GM12878 (cell line): ENCODE measurements around the gene ATP6V1G3. TPM values are rescaled to one million over a fixed set of nuclear protein-coding genes. Genes with fewer than 3 reads are reported as not detected.

ENCODE experiments used
- ATAC-seq: fragments of 200-7000 bp; cut with Tn5 transposase; 3 replicates; pipeline ENCODE4 v1.9.1; 2020; ENCODE audit warnings: mild to moderate bottlenecking, moderate library complexity
- BruUV-seq: library from RNA; stranded (reverse); fragments of 400-500 nt; replicated peaks from 2 replicates; lab custom pipeline; 2021; lab: Mats Ljungman, UMichigan
- CTCF ChIA-PET: fragments of 300-600 bp; sonication (Branson Sonifier 250); formaldehyde crosslinking; extraction: SDS; loops from one replicate; lab custom pipeline; 2021; ENCODE audit warnings: inconsistent platforms; lab: Yijun Ruan, JAX
- POLR2A ChIA-PET: fragments of 350-600 bp; formaldehyde crosslinking; extraction: SDS; loops from one replicate; lab custom pipeline; 2021; ENCODE audit warnings: inconsistent platforms; lab: Charles Lee
- RAD21 ChIA-PET: fragments of 300-600 bp; sonication (Branson Sonifier 250); formaldehyde crosslinking; loops from one replicate; lab custom pipeline; 2023; ENCODE audit warnings: antibody characterized with exemption; ENCODE audit not compliant: unreplicated experiment; lab: Charles Lee
- SMC1A ChIA-PET: fragments of 300-600 bp; sonication (Branson Sonifier 250); formaldehyde crosslinking; loops from one replicate; lab custom pipeline; 2023; ENCODE audit not compliant: unreplicated experiment, uncharacterized antibody; lab: Charles Lee
- DNase-seq: peaks from one replicate; pipeline ENCODE4 v3.0.0-alpha.2; 2011; ENCODE audit warnings: low read depth, low spot score
- FAIRE-seq: peaks from 3 replicates; lab custom pipeline; 2011; peaks lifted over from hg19 to GRCh38; lab: Jason Lieb, UNC
- H2AFZ ChIP-seq: 2 replicates; pipeline ENCODE4 v1.6.0; 2011; ENCODE audit warnings: low read depth, low read length, control low read depth; ENCODE audit not compliant: control insufficient read depth
- H3K27ac ChIP-seq: 2 replicates; pipeline ENCODE4 v1.5.1; 2011; ENCODE audit warnings: control low read depth; ENCODE audit not compliant: control insufficient read depth, insufficient read depth
- H3K27me3 ChIP-seq, 2 experiments: replicated peaks in 1 of 2; 2 replicates each; pipeline versions ENCODE4 v1.6.0 to v1.6.1; 2011; ENCODE audit warnings: low read length in 1 of 2; ENCODE audit not compliant: control insufficient read depth in 2 of 2, insufficient read depth in 2 of 2
- H3K36me3 ChIP-seq, 2 experiments: 2 replicates each; pipeline ENCODE4 v1.5.1; 2011; ENCODE audit warnings: low read length in 1 of 2; ENCODE audit not compliant: control insufficient read depth in 2 of 2, insufficient read depth in 2 of 2
- H3K4me1 ChIP-seq: 2 replicates; pipeline ENCODE4 v1.6.1; 2011; ENCODE audit warnings: mild to moderate bottlenecking, low read length, moderate library complexity, mixed read lengths; ENCODE audit not compliant: control insufficient read depth, insufficient read depth
- H3K4me2 ChIP-seq: 2 replicates; pipeline ENCODE4 v1.6.0; 2011; ENCODE audit warnings: control low read depth; ENCODE audit not compliant: control insufficient read depth, insufficient read depth
- H3K4me3 ChIP-seq: fragments of 200-600 bp; sonication (generic); 2 replicates; pipeline ENCODE4 v1.5.1; 2016
- H3K79me2 ChIP-seq: 2 replicates; pipeline ENCODE4 v1.6.0; 2011; ENCODE audit warnings: low read length; ENCODE audit not compliant: control insufficient read depth, insufficient read depth
- H3K9ac ChIP-seq: 2 replicates; pipeline ENCODE4 v1.8.0; 2011; ENCODE audit warnings: low read length, control low read depth, mixed read lengths; ENCODE audit not compliant: control insufficient read depth, insufficient read depth
- H3K9me3 ChIP-seq: replicated peaks from 3 replicates; pipeline ENCODE4 v1.5.1; 2011; ENCODE audit warnings: mild to moderate bottlenecking, low read length; ENCODE audit not compliant: control insufficient read depth, insufficient read depth
- H4K20me1 ChIP-seq: 2 replicates; pipeline ENCODE4 v1.6.0; 2011; ENCODE audit not compliant: control insufficient read depth, insufficient read depth
- JUNB ChIP-seq: IDR thresholded peaks from 2 replicates; pipeline ENCODE4 v1.6.1; 2016; ENCODE audit warnings: antibody characterized with exemption, mild to moderate bottlenecking
- KLF5 ChIP-seq: fragments of 450-650 bp; IDR thresholded peaks from 2 replicates; pipeline ENCODE4 v1.6.1; 2014; ENCODE audit warnings: mild to moderate bottlenecking; ENCODE audit not compliant: partially characterized antibody
- NFXL1 ChIP-seq: fragments of 450-650 bp; IDR thresholded peaks from 2 replicates; pipeline ENCODE4 v1.6.1; 2017; ENCODE audit warnings: antibody characterized with exemption, mild to moderate bottlenecking, borderline replicate concordance
- POLR2A ChIP-seq: IDR thresholded peaks from 2 replicates; pipeline ENCODE4 v1.6.1; 2011; ENCODE audit warnings: low read depth, mild to moderate bottlenecking, low read length
- SMC3 ChIP-seq: IDR thresholded peaks from 2 replicates; pipeline ENCODE4 v1.6.1; 2011; ENCODE audit warnings: low read length, improper control_type of control experiment, borderline replicate concordance
- SUZ12 ChIP-seq: fragments of 200-600 bp; sonication (generic); IDR thresholded peaks from one replicate; pipeline ENCODE4 v1.6.1; 2018; ENCODE audit warnings: antibody characterized with exemption, mild to moderate bottlenecking; ENCODE audit not compliant: unreplicated experiment
- WGBS: methylation state at CpG from one replicate; pipeline ENCODE4 v1.1.6; 2016; ENCODE audit warnings: low lambda C conversion rate; ENCODE audit not compliant: insufficient replicate concordance, insufficient coverage; ENCODE audit errors: missing lambda C conversion rate; 5-methylcytosine and 5-hydroxymethylcytosine counted together
- in situ Hi-C: fragments of 300-500 bp; cut with MboI; formaldehyde crosslinking; loops from 9 replicates; pipeline ENCODE4 v1.14.3; 2018; ENCODE audit warnings: mixed read lengths
- intact Hi-C: fragments of 100-400 bp; cut with micrococcal nuclease; formaldehyde crosslinking; loops from one replicate; pipeline ENCODE4 v1.14.2; 2022; ENCODE audit not compliant: unreplicated experiment
- polyA plus RNA-seq, 11 experiments: library from polyadenylated mRNA; depleted of rRNA in 4 of 11; unstranded in 6 of 11; stranded (reverse) in 5 of 11; fragments of >200 nt; fragmentation: Nextera tagmentation in 4 of 11; fragmentation: Illumina TruSeq in 1 of 11; extraction: Ambion mirVana in 4 of 11; extraction: Trizol in 1 of 11; gene quantifications; 1 replicate in 1 of 11; 2 replicates in 10 of 11; pipeline versions ENCODE4 v1.2.1 to v1.2.3, GENCODE V29; 2011 to 2016; ENCODE audit warnings: inconsistent platforms in 2 of 11, missing spikeins in 2 of 11, low read depth in 1 of 11
- total RNA-seq, 4 experiments: library from RNA; depleted of rRNA in 3 of 4; stranded (reverse); fragments of >200 nt in 3 of 4; fragmentation: Illumina TruSeq in 1 of 4; extraction: Trizol in 1 of 4; gene quantifications; 2 replicates each; pipeline versions ENCODE4 v1.2.1 to v1.2.3, GENCODE V29; 2013 to 2021
- TF ChIP-seq, protein P1 (sequence below): fragments of 450-650 bp; IDR thresholded peaks from 2 replicates; pipeline ENCODE4 v1.6.1; 2017; ENCODE audit warnings: mild to moderate bottlenecking, moderate library complexity

The ATP6V1G3 gene
- total and polyA plus RNA-seq, 10 of the 15 experiments (the other 5 are each of a cell fraction or from before 2014, with no cell fraction given), result 0.22 TPM; not detected in 9

DNA sequence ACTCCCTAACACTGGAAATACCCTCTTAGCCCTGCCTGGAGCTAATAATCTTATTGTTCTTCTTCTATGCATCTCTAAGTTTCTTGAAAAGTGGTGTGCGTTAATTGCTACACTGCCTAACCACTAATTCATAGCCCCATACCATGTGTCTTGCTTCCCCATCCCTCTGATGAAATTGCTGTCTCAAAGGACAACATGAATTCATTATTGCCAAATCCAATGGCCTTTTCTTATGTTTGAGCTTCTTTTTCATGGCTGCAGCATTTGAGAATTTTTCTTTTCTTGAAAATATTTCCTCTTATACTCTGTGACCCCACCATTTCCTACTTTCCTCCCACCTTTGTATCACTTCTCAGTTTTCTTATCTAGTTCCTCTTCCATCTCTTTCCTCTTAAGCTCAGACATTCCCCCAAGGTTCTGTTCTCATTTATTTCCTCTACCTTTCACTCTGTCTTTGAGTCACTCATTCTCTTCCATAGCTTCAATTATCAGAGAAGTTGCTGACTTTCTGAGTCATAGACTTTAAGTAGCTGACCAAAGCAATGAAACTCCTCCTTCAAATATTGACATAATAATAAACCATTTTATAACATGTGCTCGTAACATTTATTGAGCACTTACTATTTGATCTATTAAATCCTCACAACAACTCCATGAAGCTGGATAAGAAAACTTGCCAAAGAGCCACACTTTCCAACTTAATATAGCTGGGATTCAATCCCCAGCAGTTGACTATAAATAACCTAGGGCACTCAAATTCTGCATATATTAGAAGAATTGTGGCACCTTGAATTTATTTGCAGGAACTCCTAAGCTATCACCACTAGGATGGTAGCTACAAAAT, 35.5 kb upstream of the ATP6V1G3 start (continued):
- TF ChIP-seq, protein P1, sequence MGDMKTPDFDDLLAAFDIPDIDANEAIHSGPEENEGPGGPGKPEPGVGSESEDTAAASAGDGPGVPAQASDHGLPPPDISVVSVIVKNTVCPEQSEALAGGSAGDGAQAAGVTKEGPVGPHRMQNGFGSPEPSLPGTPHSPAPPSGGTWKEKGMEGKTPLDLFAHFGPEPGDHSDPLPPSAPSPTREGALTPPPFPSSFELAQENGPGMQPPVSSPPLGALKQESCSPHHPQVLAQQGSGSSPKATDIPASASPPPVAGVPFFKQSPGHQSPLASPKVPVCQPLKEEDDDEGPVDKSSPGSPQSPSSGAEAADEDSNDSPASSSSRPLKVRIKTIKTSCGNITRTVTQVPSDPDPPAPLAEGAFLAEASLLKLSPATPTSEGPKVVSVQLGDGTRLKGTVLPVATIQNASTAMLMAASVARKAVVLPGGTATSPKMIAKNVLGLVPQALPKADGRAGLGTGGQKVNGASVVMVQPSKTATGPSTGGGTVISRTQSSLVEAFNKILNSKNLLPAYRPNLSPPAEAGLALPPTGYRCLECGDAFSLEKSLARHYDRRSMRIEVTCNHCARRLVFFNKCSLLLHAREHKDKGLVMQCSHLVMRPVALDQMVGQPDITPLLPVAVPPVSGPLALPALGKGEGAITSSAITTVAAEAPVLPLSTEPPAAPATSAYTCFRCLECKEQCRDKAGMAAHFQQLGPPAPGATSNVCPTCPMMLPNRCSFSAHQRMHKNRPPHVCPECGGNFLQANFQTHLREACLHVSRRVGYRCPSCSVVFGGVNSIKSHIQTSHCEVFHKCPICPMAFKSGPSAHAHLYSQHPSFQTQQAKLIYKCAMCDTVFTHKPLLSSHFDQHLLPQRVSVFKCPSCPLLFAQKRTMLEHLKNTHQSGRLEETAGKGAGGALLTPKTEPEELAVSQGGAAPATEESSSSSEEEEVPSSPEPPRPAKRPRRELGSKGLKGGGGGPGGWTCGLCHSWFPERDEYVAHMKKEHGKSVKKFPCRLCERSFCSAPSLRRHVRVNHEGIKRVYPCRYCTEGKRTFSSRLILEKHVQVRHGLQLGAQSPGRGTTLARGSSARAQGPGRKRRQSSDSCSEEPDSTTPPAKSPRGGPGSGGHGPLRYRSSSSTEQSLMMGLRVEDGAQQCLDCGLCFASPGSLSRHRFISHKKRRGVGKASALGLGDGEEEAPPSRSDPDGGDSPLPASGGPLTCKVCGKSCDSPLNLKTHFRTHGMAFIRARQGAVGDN, result no peak

GRCh38 chr1:198575292-198575691, 34.8 kb upstream of the ATP6V1G3 start:
- Histone ChIP-seq H3K4me3 (no peak overlapping the region), H4K20me1 (no peaks in the 10 kb centered on the region), H3K79me2 (no peaks in the 10 kb centered on the region), H3K36me3 (no peaks in the 10 kb centered on the region), H3K9me3 (no peaks in the 10 kb centered on the region), H3K4me1 (peaks cover 12% of the 10 kb centered on the region), H3K9ac (no peak overlapping the region), H2AFZ (no peak overlapping the region), H3K27me3 (no peaks in the 10 kb centered on the region), H3K4me2 (no peak overlapping the region), H3K27ac (no peak overlapping the region)
- CTCF ChIA-PET, result interaction anchor here (0.8 to 1.8 kb wide), 7 partner anchors 7 to 46 kb away, joined by 3 to 6 read pairs (median 3); no protein-coding TSS in a partner anchor
- intact Hi-C loops, result no loop called here
- FAIRE-seq (no peak), DNase-seq (no peak), ATAC-seq (peak; percentile 40; the same call in 2 of the 3 replicates)
- in situ Hi-C loops, result no loop called here
- RAD21 ChIA-PET, result interaction anchor here (0.8 to 2.4 kb wide), 7 partner anchors 18 to 109 kb away, joined by 4 to 12 read pairs (median 5); no protein-coding TSS in a partner anchor
- WGBS, result 93% methylated on average over 1 of the region's 1 CpG
- no TSS peak for BruUV-seq
- TF ChIP-seq SUZ12 (no peak), KLF5 (no peak), POLR2A (no peak), NFXL1 (no peak), SMC3 (no peak), JUNB (peak; percentile 15; the same call in 1 of the 2 replicates)
- POLR2A ChIA-PET, result interaction anchor here (1.0 to 1.4 kb wide), 2 partner anchors 21 to 46 kb away, joined by 3 to 4 read pairs; no protein-coding TSS in a partner anchor
- SMC1A ChIA-PET, result interaction anchor here (0.8 to 3.0 kb wide), 20 partner anchors 8 to 118 kb away, joined by 3 to 18 read pairs (median 6); no protein-coding TSS in a partner anchor
